Upper lobe of left lung (tissue), 6 donors: ENCODE measurements around the gene CD7. TPM values are rescaled to one million over a fixed set of nuclear protein-coding genes. Genes with fewer than 3 reads are reported as not detected.

ENCODE experiments used
- ATAC-seq, 2 donors: fragments of 200-7000 bp; cut with Tn5 transposase; one replicate each; pipeline ENCODE4 v1.9.1; 2022; ENCODE audit warnings: mild to moderate bottlenecking in 2 of 2, moderate library complexity in 2 of 2; ENCODE audit not compliant: low FRiP score in 2 of 2
- DNase-seq, 2 donors: peaks; one replicate each; pipeline ENCODE4 v3.0.0-alpha.2; 2019 to 2020
- H3K27ac ChIP-seq, 4 donors: fragments of 200-600 bp; sonication (generic); one replicate each; pipeline ENCODE4 v1.5.1; 2016 to 2019
- H3K27me3 ChIP-seq, 4 donors: fragments of 200-600 bp; sonication (generic); one replicate each; pipeline ENCODE4 v1.5.1; 2017 to 2019
- H3K36me3 ChIP-seq, 4 donors: fragments of 200-600 bp; sonication (generic); one replicate each; pipeline ENCODE4 v1.5.1; 2016 to 2019
- H3K4me1 ChIP-seq, 4 donors: fragments of 200-600 bp; sonication (generic); one replicate each; pipeline ENCODE4 v1.5.1; 2018 to 2019
- H3K4me3 ChIP-seq, 4 donors: fragments of 200-600 bp; sonication (generic); one replicate each; pipeline ENCODE4 v1.5.1; 2017 to 2019; ENCODE audit warnings: mild to moderate bottlenecking in 2 of 4, moderate library complexity in 1 of 4
- H3K9me3 ChIP-seq, 4 donors: fragments of 200-600 bp; sonication (generic); one replicate each; pipeline ENCODE4 v1.5.1; 2018 to 2019
- EP300 ChIP-seq, 4 donors: sonication (generic); formaldehyde crosslinking; IDR thresholded peaks; one replicate each; pipeline ENCODE4 v1.5.1; 2017; ENCODE audit warnings: antibody characterized with exemption in 4 of 4, control low read depth in 2 of 4
- POLR2A ChIP-seq, 4 donors: fragments of 450-650 bp; IDR thresholded peaks; one replicate each; pipeline ENCODE4 v1.5.1; 2016 to 2017; ENCODE audit warnings: antibody characterized with exemption in 4 of 4, mild to moderate bottlenecking in 2 of 4
- POLR2AphosphoS5 ChIP-seq, 2 donors: sonication (generic); formaldehyde crosslinking; IDR thresholded peaks; one replicate each; pipeline ENCODE4 v1.5.1; 2017; ENCODE audit warnings: antibody characterized with exemption in 2 of 2
- WGBS, 2 donors: methylation state at CpG; one replicate each; pipeline ENCODE4 v1.1.5; 2017 to 2018; 5-methylcytosine and 5-hydroxymethylcytosine counted together
- total RNA-seq, 6 donors: library from RNA; depleted of rRNA in 4 of 6; stranded (reverse); fragments of >200 nt in 4 of 6; gene quantifications; one replicate each; pipeline versions ENCODE4 v1.1.0 to v1.2.1, GENCODE V29; 2016 to 2021
- TF ChIP-seq, protein P1 (sequence below), 6 experiments: fragments of 450-650 bp in 4 of 6; fragments of 200-600 bp in 2 of 6; sonication (generic) in 2 of 6; IDR thresholded peaks; one replicate each; pipeline ENCODE4 v1.5.1; 2016 to 2019; ENCODE audit warnings: antibody characterized with exemption in 6 of 6
- donor health status: DM: no; HTN: no; CAD: no; lungs with moderate emphysema.
- donor health status: DM: no; HTN: yes; CAD: no; lungs with severe emphysema.

CD7 gene
- total RNA-seq, 6 donors from 2014 or later: 5.2 to 24.7 (median 7.6) TPM

DNA sequence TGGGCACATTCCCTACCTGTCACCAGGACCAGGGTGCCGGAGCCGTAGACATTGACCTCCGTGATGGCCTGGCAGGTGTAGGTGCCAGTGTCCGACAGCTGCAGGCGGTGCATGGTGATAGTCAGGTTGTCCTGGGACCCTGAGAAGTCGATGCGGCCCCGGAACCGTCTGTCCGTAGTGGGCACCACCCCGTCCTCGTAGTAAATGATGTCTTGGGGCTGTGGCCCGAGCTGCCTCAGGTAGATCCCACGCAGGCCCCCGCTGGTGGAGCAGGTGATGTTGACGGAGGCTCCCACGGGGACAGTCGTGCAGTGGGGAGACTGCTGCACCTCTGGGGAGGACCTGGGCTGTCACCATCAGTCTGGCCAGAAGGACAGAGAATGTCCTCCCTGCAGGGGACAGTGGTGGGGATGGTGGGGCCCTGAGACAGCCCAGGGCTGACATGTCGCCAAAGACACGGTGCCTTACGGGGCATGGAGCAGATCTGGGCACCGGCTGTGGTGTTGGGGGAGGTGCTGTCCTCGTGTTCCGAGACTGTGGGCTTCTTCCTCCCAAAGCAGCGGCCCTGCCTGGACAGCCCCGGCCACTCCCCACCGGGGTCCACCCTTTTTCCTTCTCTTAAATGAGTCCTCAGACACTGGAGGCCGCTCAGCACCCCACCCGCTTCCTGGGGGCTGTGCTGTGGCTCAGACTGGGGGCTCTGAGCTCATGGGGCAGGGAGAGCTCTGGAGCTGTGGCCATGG is 586 bp downstream of the CD7 start:
- TF ChIP-seq, protein P1, sequence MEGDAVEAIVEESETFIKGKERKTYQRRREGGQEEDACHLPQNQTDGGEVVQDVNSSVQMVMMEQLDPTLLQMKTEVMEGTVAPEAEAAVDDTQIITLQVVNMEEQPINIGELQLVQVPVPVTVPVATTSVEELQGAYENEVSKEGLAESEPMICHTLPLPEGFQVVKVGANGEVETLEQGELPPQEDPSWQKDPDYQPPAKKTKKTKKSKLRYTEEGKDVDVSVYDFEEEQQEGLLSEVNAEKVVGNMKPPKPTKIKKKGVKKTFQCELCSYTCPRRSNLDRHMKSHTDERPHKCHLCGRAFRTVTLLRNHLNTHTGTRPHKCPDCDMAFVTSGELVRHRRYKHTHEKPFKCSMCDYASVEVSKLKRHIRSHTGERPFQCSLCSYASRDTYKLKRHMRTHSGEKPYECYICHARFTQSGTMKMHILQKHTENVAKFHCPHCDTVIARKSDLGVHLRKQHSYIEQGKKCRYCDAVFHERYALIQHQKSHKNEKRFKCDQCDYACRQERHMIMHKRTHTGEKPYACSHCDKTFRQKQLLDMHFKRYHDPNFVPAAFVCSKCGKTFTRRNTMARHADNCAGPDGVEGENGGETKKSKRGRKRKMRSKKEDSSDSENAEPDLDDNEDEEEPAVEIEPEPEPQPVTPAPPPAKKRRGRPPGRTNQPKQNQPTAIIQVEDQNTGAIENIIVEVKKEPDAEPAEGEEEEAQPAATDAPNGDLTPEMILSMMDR (IDR thresholded peaks at IDR 0.05): no peak
- TF ChIP-seq EP300 (IDR thresholded peaks at IDR 0.05): no peak
- no peak for TF ChIP-seq POLR2AphosphoS5 (IDR thresholded peaks at IDR 0.05)
- no peak for TF ChIP-seq POLR2A (IDR thresholded peaks at IDR 0.05)
- ATAC-seq: no peak
- Histone ChIP-seq H3K9me3 (no peaks in the 10 kb centered on the region), H3K4me3 (peak overlapping the region in 3 of 4 donors; percentile 11 to 31 (median 21)), H3K27ac (peak overlapping the region in 2 of 4 donors; percentile 24 to 62), H3K4me1 (peaks cover 12 to 26% (median 17%) of the 10 kb centered on the region in 4 donors), H3K36me3 (peaks cover 0 to under 1% (median 0%) of the 10 kb centered on the region in 4 donors), H3K27me3 (peaks cover 0 to 26% (median 9%) of the 10 kb centered on the region in 4 donors)
- DNase-seq: peak in 1 of 2 donors; percentile 73
- WGBS, 2 donors: 50 to 79% methylated on average over 6 to 29 of the region's 29 CpGs

DNA sequence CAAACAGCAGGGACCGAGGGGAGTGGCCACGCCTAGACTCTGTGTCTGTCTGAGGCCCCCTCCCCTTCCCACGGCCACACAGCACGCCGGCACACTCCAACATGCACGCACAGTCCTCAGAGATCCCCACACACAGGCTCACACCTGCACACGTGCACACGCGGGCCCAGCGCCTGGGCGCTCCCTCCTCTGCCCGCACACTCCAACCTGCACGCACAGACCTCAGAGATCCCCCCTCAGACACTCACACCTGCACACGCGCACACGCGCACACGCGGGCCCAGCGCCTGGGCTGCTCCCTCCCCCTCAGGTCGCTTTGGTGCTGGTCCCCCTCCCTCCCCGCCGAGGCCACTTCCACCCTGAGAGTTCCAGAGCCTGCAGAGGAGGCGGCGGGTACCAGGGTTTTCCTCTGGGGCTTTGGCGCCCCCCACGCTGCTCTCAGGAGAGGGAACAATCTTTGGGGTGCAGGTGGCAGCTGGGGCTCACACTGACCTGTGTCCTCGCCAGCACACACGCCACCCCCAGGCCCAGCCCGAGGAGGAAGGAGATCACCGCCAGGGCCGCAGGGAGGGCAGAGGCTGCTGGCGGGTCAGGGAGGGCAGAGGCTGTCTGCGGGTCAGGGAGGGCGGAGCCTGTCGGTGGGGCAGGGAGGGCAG is 1.6 kb downstream of the CD7 start:
- H3K4me1 ChIP-seq: peaks cover 6 to 16% (median 10%) of the 10 kb centered on the region in 4 donors
- H3K36me3 ChIP-seq: no peaks in the 10 kb centered on the region
- H3K9me3 ChIP-seq: no peaks in the 10 kb centered on the region
- H3K4me3 ChIP-seq: peak overlapping the region in 3 of 4 donors; percentile 11 to 31 (median 21)
- 7 to 12% methylated on average over 18 to 36 of the region's 36 CpGs for WGBS, 2 donors
- ATAC-seq (peak; percentile 24 to 54), DNase-seq (peak in 1 of 2 donors; percentile 72)
- peak overlapping the region in 2 of 4 donors; percentile 24 to 62 for H3K27ac ChIP-seq
- H3K27me3 ChIP-seq: peaks cover 0 to 26% (median 9%) of the 10 kb centered on the region in 4 donors
- TF ChIP-seq EP300 (IDR thresholded peaks at IDR 0.05) (no peak), POLR2A (IDR thresholded peaks at IDR 0.05) (no peak), POLR2AphosphoS5 (IDR thresholded peaks at IDR 0.05) (no peak)
- TF ChIP-seq, protein P1 (IDR thresholded peaks at IDR 0.05): no peak

DNA sequence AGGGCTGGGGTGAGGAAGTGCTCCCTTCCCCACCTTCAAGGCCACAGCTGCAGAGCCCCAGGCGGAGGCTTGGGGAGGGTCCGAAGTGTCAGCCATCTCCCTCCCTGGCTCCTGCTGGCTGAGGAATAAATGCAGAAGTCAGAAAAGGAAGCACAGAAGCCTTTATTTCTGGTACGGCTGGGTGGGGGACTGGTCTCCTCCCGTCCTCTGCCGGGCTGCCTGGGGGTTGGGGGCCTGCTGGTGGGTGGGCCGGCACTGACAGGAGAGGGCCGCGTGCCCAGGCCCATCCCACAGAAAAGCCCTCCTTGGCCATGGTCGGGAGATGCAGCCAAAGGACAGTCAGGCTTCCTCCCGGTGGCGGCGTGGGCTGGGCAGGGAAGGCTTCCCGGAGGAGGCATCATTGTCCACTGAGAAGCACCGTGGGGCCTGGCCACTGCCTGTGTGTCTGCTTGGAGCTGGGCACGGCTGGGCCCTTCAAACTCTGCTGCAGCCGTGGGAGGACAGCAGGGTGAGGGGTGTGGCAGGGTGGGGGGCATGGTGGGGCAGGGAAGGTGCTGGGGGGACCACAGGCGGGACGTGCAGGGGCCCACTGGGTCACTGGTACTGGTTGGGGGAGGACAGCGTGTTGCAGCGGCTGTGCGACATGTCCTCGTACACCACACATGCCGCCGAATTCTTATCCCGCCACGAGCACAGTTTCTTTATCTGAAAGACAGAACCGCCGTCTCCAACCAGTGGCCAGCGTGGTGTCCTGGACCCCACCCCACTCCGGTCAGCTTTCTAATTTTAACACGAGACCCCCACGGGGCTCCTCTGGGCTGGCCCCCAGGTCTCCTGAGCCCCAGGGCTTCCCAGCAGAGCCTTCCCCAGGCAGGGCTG is 2.4 kb downstream of the CD7 start:
- TF ChIP-seq POLR2A (IDR thresholded peaks at IDR 0.05): no peak
- TF ChIP-seq POLR2AphosphoS5 (IDR thresholded peaks at IDR 0.05): no peak
- TF ChIP-seq, protein P1 (IDR thresholded peaks at IDR 0.05): no peak
- no peak for TF ChIP-seq EP300 (IDR thresholded peaks at IDR 0.05)
- peak in 1 of 2 donors; percentile 65 for DNase-seq
- peak in 1 of 2 donors; percentile 18 for ATAC-seq
- H3K27me3 ChIP-seq: peaks cover 0 to 26% (median 9%) of the 10 kb centered on the region in 4 donors
- H3K36me3 ChIP-seq: no peaks in the 10 kb centered on the region
- H3K4me1 ChIP-seq: peaks cover 6 to 16% (median 10%) of the 10 kb centered on the region in 4 donors
- H3K27ac ChIP-seq: peak overlapping the region in 1 of 4 donors; percentile 62
- WGBS, 2 donors: 31 to 52% methylated on average over 5 to 31 of the region's 32 CpGs
- peak overlapping the region in 1 of 4 donors; percentile 11 for H3K4me3 ChIP-seq
- H3K9me3 ChIP-seq: no peaks in the 10 kb centered on the region

GRCh38 chr17:82314012-82314726 is 3.2 kb downstream of the CD7 start:
- no peak for DNase-seq
- H3K36me3 ChIP-seq: no peaks in the 10 kb centered on the region
- no peak overlapping the region for H3K4me3 ChIP-seq
- ATAC-seq: no peak
- no peak overlapping the region for H3K27ac ChIP-seq
- H3K27me3 ChIP-seq: peaks cover 0 to 26% (median 9%) of the 10 kb centered on the region in 4 donors
- 74 to 90% methylated on average over 10 to 24 of the region's 27 CpGs for WGBS, 2 donors
- TF ChIP-seq POLR2AphosphoS5 (IDR thresholded peaks at IDR 0.05) (no peak), POLR2A (IDR thresholded peaks at IDR 0.05) (no peak), EP300 (IDR thresholded peaks at IDR 0.05) (no peak)
- TF ChIP-seq, protein P1 (IDR thresholded peaks at IDR 0.05): no peak
- H3K4me1 ChIP-seq: peaks cover 6 to 16% (median 10%) of the 10 kb centered on the region in 4 donors
- no peaks in the 10 kb centered on the region for H3K9me3 ChIP-seq
